ENCODE measurements around the gene PGAP2. TPM values are rescaled to one million over a fixed set of nuclear protein-coding genes. Genes with fewer than 3 reads are reported as not detected.

PGAP2 gene
- total and polyA plus RNA-seq, 2 of the 13 experiments (the other 11 are each of a cell fraction or from before 2014, with no cell fraction given), result 21.5 to 47.8 TPM

GRCh38 chr11:3841426-3842350 lies 33.3 kb downstream of the PGAP2 start (continued):
- TF ChIP-seq POGK (CRISPR knock-in tag; conservative IDR thresholded peaks at IDR 0.05), result 0 out of 2 replicates have a peak, but pooled peaks have one; percentile 27
- 0 out of 2 replicates have a peak, but pooled peaks have one; percentile 18 for TF ChIP-seq ZNF430 (CRISPR knock-in tag; IDR thresholded peaks at IDR 0.05)
- TF ChIP-seq SAP130 (CRISPR knock-in tag; IDR thresholded peaks at IDR 0.05; ENCODE audit: low read depth), result peak; percentile 87
- no peak for TF ChIP-seq ATF1 (CRISPR knock-in tag; IDR thresholded peaks at IDR 0.05)
- no peak for TF ChIP-seq ZNF598 (CRISPR knock-in tag; IDR thresholded peaks at IDR 0.05; ENCODE audit: borderline replicate concordance)
- no peak for TF ChIP-seq JUND (CRISPR knock-in tag; IDR thresholded peaks at IDR 0.05)
- no peak for TF ChIP-seq U2AF1 (optimal IDR thresholded peaks at IDR 0.05; ENCODE audit: low read depth, low read length)
- peak; percentile 63; the same call in 1 of the 2 replicates for TF ChIP-seq ZNF766 (CRISPR knock-in tag; IDR thresholded peaks at IDR 0.05; ENCODE audit: borderline replicate concordance)
- TF ChIP-seq ZNF407 (CRISPR knock-in tag; IDR thresholded peaks at IDR 0.05; ENCODE audit: not compliant biosample characterization), result no peak
- no peak for TF ChIP-seq GLI4 (CRISPR knock-in tag; IDR thresholded peaks at IDR 0.05; ENCODE audit: borderline replicate concordance)
- TF ChIP-seq ZNF609 (CRISPR knock-in tag; IDR thresholded peaks at IDR 0.05; ENCODE audit: borderline replicate concordance), result 0 out of 2 replicates have a peak, but pooled peaks have one; percentile 28

Measured in HepG2 (cell line).